Transverse colon (tissue), 4 donors: ENCODE data around the gene MIA3. TPM values are rescaled to one million over a fixed set of nuclear protein-coding genes. Genes with fewer than 3 reads are reported as not detected.

Experiments
- DNase-seq: peaks from one replicate; pipeline ENCODE4 v3.0.0-alpha.2; 2019
- H3K27ac ChIP-seq, 4 donors: fragments of 200-600 bp; sonication (generic); 2 replicates each; pipeline ENCODE4 v1.5.1; 2016 to 2018; ENCODE audit warnings: inconsistent platforms in 4 of 4
- H3K27me3 ChIP-seq: fragments of 200-600 bp; sonication (generic); 2 replicates; pipeline ENCODE4 v1.5.1; 2017; ENCODE audit warnings: inconsistent platforms
- H3K36me3 ChIP-seq, 4 donors: fragments of 200-600 bp; sonication (generic); 2 replicates each; pipeline ENCODE4 v1.5.1; 2017 to 2019; ENCODE audit warnings: inconsistent platforms in 4 of 4
- H3K4me1 ChIP-seq, 4 donors: fragments of 200-600 bp; sonication (generic); 2 replicates each; pipeline ENCODE4 v1.5.1; 2017 to 2020; ENCODE audit warnings: inconsistent platforms in 4 of 4
- H3K4me3 ChIP-seq, 4 donors: fragments of 200-600 bp; sonication (generic); 1 replicate in 1 of 4; 2 replicates in 3 of 4; pipeline versions ENCODE4 v1.5.1 to v1.6.1; 2017 to 2019; ENCODE audit warnings: inconsistent platforms in 4 of 4
- H3K9me3 ChIP-seq, 2 donors: fragments of 200-600 bp; sonication (generic); 2 replicates each; pipeline ENCODE4 v1.5.1; 2017 to 2019; ENCODE audit warnings: inconsistent platforms in 2 of 2
- CTCF ChIP-seq, 5 experiments: fragments of 200-600 bp in 3 of 5; fragments of 450-650 bp in 2 of 5; sonication (generic) in 3 of 5; IDR thresholded peaks; 1 replicate in 2 of 5; 2 replicates in 3 of 5; pipeline ENCODE4 v1.5.1; 2016 to 2017; ENCODE audit warnings: antibody characterized with exemption in 5 of 5, inconsistent platforms in 3 of 5, mild to moderate bottlenecking in 2 of 5, moderate library complexity in 1 of 5
- EP300 ChIP-seq: sonication (generic); formaldehyde crosslinking; IDR thresholded peaks from one replicate; pipeline ENCODE4 v1.6.1; 2017; ENCODE audit warnings: antibody characterized with exemption, low read depth
- POLR2A ChIP-seq: fragments of 450-650 bp; IDR thresholded peaks from one replicate; pipeline ENCODE4 v1.6.1; 2016; ENCODE audit warnings: antibody characterized with exemption, mild to moderate bottlenecking, moderate library complexity
- POLR2AphosphoS5 ChIP-seq, 3 donors: sonication (generic); formaldehyde crosslinking; IDR thresholded peaks; one replicate each; pipeline ENCODE4 v1.6.1; 2016; ENCODE audit warnings: antibody characterized with exemption in 3 of 3
- WGBS, 2 donors: methylation state at CpG; one replicate each; pipeline ENCODE4 v1.1.5; 2018; ENCODE audit warnings: low coverage in 1 of 2; 5-methylcytosine and 5-hydroxymethylcytosine counted together
- in situ Hi-C, 4 donors: fragments of 200-750 bp; cut with MboI; loops; one replicate each; pipeline versions ENCODE4 v1.15.0 to v1.15.1; 2017; ENCODE audit warnings: low sequenced_read_pairs in 3 of 4, low pct_ligation_motif_present in 1 of 4, low pct_unique_long_range_greater_than_20kb in 1 of 4
- intact Hi-C: fragments of 100-400 bp; cut with DNase I; formaldehyde crosslinking; loops from one replicate; pipeline ENCODE4 v1.15.1; 2023; ENCODE audit warnings: low total_unique reads
- total RNA-seq, 4 donors: library from RNA; depleted of rRNA; stranded (reverse); fragments of >200 nt; gene quantifications; one replicate each; pipeline ENCODE4 v1.1.0, GENCODE V29; 2016

The MIA3 gene
- total RNA-seq, 4 donors from 2014 or later = 39.2 to 185 (median 49.1) TPM

DNA sequence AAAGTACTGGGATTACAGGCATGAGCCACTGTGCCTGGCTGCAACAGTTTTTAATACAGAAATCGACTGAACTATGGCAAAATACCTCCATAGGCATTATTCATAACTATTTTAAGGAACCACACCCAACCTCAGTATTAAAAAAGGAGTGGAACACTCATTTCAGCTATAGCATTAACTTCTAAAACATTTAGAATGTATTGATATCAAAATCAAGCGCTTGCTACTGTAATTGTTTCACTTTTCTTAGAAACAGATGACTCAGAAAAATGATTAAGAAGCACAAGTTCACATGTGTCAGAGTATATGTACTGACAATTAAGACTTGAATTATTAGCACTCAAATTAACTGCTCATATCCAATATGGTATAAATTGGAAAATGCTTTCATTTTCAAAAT, 79.3 kb downstream of the MIA3 start:
- Histone ChIP-seq H3K9me3 (no peaks in the 10 kb centered on the region), H3K27ac (no peak overlapping the region), H3K4me3 (no peak overlapping the region), H3K4me1 (no peaks in the 10 kb centered on the region), H3K36me3 (peaks cover 0 to 16% (median under 1%) of the 10 kb centered on the region in 4 donors), H3K27me3 (no peaks in the 10 kb centered on the region)
- in situ Hi-C loops = no loop called here
- intact Hi-C loops = no loop called here
- WGBS, 2 donors = 98 to 100% methylated on average over 1 to 2 of the region's 2 CpGs
- TF ChIP-seq CTCF (IDR thresholded peaks at IDR 0.05) (no peak), EP300 (no peak), POLR2AphosphoS5 (IDR thresholded peaks at IDR 0.05) (no peak), POLR2A (no peak)
- DNase-seq = no peak

GRCh38 chr1:222697826-222698225, 79.9 kb downstream of the MIA3 start:
- no peak for DNase-seq
- in situ Hi-C loops (no loop called here), intact Hi-C loops (no loop called here)
- H3K36me3 ChIP-seq = peaks cover 0 to 23% (median under 1%) of the 10 kb centered on the region in 4 donors
- no peaks in the 10 kb centered on the region for H3K9me3 ChIP-seq
- no peak for TF ChIP-seq POLR2AphosphoS5 (IDR thresholded peaks at IDR 0.05)
- 77 to 83% methylated on average over 2 of the region's 2 CpGs for WGBS, 2 donors
- no peaks in the 10 kb centered on the region for H3K27me3 ChIP-seq
- H3K4me1 ChIP-seq = no peaks in the 10 kb centered on the region
- H3K4me3 ChIP-seq = no peak overlapping the region
- no peak overlapping the region for H3K27ac ChIP-seq

DNA sequence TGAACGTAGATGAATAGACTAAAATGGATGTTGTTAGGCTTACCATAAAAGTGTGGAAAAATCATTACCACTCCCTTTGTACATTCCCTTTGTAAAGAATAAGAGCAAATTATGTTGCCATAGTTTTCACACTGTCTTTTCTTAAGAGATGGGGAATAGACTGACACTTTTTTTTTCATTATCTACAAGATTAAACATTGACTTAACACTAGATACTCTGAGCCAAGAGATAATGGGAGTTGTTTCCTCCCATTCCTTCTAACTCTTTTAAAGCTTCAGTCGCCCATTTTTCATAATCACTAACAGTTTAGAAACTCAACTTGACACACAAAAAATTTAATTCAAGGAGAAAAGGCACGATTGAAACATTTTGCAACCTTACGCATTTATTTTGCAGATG, 84.3 kb downstream of the MIA3 start:
- intact Hi-C loops = no loop called here
- no peak for DNase-seq
- no peaks in the 10 kb centered on the region for H3K4me1 ChIP-seq
- in situ Hi-C loops = no loop called here
- H3K27ac ChIP-seq = no peak overlapping the region
- no peaks in the 10 kb centered on the region for H3K9me3 ChIP-seq
- TF ChIP-seq POLR2A (no peak), CTCF (IDR thresholded peaks at IDR 0.05) (no peak), POLR2AphosphoS5 (IDR thresholded peaks at IDR 0.05) (no peak), EP300 (no peak)
- no peaks in the 10 kb centered on the region for H3K27me3 ChIP-seq
- peaks cover 0 to 24% (median under 1%) of the 10 kb centered on the region in 4 donors for H3K36me3 ChIP-seq
- 69 to 74% methylated on average over 4 of the region's 4 CpGs for WGBS, 2 donors
- H3K4me3 ChIP-seq = no peak overlapping the region

- peaks cover 0 to 24% (median under 1%) of the 10 kb centered on the region in 4 donors for H3K36me3 ChIP-seq
- peaks cover 0 to 6% (median 0%) of the 10 kb centered on the region in 4 donors for H3K4me1 ChIP-seq
- intact Hi-C loops (no loop called here), in situ Hi-C loops (no loop called here)
- no peak overlapping the region for H3K27ac ChIP-seq
- WGBS, 2 donors = 96 to 100% methylated on average over 1 of the region's 1 CpG
- no peaks in the 10 kb centered on the region for H3K27me3 ChIP-seq
- no peak overlapping the region for H3K4me3 ChIP-seq
- TF ChIP-seq CTCF (IDR thresholded peaks at IDR 0.05) (no peak), POLR2A (no peak), POLR2AphosphoS5 (IDR thresholded peaks at IDR 0.05) (no peak), EP300 (no peak)
- H3K9me3 ChIP-seq = no peaks in the 10 kb centered on the region
- no peak for DNase-seq
These were observed 86.4 kb downstream of the MIA3 start for GRCh38 chr1:222704260-222704659.

GRCh38 chr1:222706815-222707214, 88.9 kb downstream of the MIA3 start:
- Histone ChIP-seq H3K9me3 (no peaks in the 10 kb centered on the region), H3K4me3 (no peak overlapping the region), H3K4me1 (peaks cover 10 to 26% (median 13%) of the 10 kb centered on the region in 4 donors), H3K27ac (no peak overlapping the region), H3K27me3 (no peaks in the 10 kb centered on the region), H3K36me3 (peaks cover 0 to 12% (median under 1%) of the 10 kb centered on the region in 4 donors)
- no peak for TF ChIP-seq POLR2A
- peak in 2 of 5 experiments; percentile 16 to 20 for TF ChIP-seq CTCF (IDR thresholded peaks at IDR 0.05)
- WGBS, 2 donors = 69 to 89% methylated on average over 2 to 4 of the region's 4 CpGs
- intact Hi-C loops = no loop called here
- in situ Hi-C loops = no loop called here
- DNase-seq = no peak
